GM18517 (cell line): ENCODE data around the gene UQCC2.

ENCODE experiments used
- ATAC-seq: cut with Tn5 transposase; IDR thresholded peaks from one replicate; pipeline ENCODE4 v1.9.1; 2021; ENCODE audit warnings: mild to moderate bottlenecking, moderate library complexity; ENCODE audit not compliant: unreplicated experiment

UQCC2 gene

DNA sequence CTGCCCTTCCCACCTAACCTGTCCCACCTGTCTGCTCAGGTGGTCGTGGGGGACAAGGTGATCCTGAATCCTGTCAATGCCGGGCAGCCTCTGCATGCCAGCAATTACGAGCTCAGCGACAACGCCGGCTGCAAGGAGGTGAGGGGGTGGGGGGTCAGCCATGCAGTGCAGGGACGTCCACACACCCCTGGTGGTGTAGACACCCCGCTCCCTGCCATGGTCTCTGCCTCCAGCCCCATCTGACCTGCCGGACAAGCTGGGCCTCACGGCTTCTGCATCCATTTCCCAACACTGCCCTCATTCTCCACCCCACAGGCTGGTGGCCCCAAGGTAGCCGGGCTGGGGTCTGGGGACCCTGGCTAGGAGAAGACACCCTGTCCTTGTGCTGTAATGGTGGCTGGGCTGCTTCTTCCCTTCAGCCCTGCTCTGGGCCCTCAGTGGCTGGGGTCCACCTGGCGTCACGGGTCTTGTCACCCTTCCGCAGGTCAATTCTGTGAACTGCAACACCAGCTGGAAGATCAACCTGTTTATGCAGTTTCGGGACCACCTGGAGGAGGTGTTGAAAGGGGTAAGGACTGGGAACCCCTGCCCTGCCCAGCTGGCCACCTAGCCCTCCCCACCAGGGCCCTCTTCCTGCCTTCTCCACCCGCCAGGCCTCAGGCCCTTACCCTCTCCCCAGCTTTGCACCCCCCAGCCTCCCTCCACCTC lies 52.4 kb downstream of the UQCC2 start:
- no peak for ATAC-seq

DNA sequence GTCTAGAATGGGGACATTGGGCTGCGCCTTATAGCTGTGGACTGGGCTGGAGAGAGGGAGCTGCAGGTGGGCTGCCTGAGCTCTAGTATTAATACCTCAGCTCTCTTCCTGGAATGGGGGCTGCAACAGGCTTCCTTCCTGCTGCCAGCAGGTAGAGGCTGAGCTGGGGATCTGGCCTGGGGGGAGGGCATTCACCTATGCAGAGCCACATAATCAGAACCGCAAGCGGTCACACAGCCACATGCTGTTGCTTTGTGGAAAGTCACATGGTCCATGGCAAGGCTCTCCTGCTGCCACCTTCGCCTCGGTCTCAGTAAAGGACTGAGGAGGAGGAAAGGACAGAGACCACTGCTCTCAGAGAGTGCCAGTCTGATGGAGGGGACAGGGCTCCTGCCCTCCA lies 54.7 kb downstream of the UQCC2 start:
- ATAC-seq = no peak

DNA sequence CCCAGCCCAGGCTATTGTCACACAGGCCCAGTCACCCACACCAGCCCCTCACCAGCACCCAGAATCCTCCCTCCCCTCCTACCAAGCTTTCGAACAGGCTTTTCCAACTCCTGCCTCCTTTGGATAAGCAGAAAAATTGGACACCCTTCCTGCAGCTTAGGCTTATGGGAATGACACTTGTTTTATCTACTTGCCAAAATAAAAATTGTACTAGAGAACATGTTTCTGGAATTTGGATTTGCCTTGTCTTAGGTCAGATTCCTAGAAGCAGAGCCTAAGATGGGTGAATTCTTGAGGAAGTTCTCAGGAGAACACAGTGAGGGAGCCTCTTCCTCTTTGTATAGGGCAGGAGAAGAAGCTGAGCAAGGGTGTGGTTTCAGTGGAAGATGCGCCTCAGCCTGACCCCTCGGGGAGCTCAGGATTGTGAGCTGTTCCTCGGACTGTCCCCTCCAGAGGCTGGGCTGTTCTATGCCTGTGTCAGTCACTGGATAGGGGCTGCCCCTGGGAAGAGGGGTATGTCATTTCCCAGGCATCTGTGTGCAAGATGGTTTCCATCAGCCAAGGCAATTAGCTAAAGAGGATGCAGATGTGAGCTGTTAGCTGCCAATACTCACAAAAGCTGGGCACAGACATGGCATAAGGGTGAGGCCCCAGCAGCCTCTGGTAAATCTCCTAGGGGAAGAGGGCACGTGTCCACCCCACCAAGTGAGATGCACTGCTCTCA lies 56.5 kb downstream of the UQCC2 start:
- ATAC-seq = no peak

GRCh38 chr6:33652002-33652401 lies 59.5 kb downstream of the UQCC2 start:
- no peak for ATAC-seq

DNA sequence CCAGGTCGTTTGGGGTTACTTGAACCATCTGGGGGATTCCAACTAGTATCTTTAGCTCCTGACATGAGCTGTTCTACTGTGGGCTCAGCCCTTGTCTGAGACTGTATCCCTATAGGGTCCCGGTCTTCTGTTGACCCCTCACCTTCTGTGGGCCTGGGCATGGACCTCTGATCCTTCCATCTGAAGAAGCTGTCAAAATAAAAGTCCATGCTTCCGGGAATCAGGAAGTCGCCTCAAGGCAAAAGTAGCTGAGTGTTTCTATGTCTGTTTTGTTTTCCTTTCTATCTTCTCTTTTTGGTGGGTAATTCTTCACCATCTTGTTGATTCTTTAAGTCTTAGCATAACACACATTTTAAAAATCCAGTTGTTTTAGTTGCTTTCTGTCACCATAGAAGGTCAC lies 60.1 kb downstream of the UQCC2 start:
- no peak for ATAC-seq
